Mononuclear cell (primary cell): Measurements from ENCODE around the gene HOXD9. TPM values are rescaled to one million over a fixed set of nuclear protein-coding genes. Genes with fewer than 3 reads are reported as not detected.

ENCODE experiments used
- H3K27me3 ChIP-seq: 2 replicates; pipeline ENCODE4 v1.6.0; 2011; ENCODE audit warnings: low read length, control low read depth; ENCODE audit not compliant: insufficient read depth
- H3K4me1 ChIP-seq: 2 replicates; pipeline ENCODE4 v1.5.1; 2011; ENCODE audit warnings: mild to moderate bottlenecking, low read length, control low read depth; ENCODE audit not compliant: insufficient read depth
- H3K4me3 ChIP-seq: 2 replicates; pipeline ENCODE4 v1.5.1; 2011; ENCODE audit warnings: mild to moderate bottlenecking, low read length, moderate library complexity
- H3K9me3 ChIP-seq: 2 replicates; pipeline ENCODE4 v1.5.1; 2011; ENCODE audit warnings: low read depth, mild to moderate bottlenecking, control low read depth, low read length
- total RNA-seq: library from RNA; depleted of rRNA; stranded (reverse); fragments of >200 nt; gene quantifications from one replicate; pipeline ENCODE4 v1.2.3, GENCODE V29; 2012

The HOXD9 gene
- total RNA-seq, 1 donor, result not detected

DNA sequence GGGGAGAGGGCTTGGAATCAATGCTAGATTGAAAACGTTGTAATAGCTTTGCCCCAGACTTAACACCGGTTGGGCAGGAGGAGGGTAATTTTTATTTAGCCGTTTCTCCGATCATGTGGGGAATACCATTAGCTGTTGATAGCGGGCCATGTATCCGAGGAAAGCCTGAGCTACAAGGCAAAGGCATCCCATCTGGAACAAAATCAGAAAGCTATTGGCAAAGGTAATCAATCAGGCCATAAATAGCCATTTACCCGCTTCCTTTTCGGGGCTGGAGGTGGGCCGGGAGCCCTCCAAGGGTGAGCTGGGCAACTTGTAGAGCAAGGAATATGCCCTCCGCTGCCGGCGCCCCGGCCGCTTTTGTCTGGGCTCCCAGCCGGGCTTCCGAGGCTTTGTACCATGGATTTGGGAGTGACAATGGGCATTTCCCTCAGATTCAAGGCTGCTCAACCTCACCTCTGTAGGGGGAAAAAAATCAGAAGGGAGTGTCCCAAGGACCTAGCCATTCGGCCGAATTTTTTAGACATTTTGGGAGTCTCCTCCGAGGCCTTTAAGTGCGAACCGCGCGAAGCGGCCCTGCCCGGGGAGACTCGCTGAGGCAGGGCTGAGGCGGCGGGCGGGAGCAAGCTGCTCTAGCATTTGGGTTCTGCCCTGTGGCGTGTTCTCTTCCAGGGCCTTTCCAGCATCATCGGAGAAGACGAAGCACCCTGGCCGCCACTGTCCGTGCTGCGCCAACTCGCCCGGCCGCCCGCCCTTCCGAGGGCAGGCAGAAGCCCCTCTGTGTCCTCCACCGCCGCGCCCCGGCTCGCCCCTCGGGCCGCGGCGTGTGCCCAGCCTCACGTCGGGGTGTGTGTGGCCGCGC is 1.1 kb upstream of the HOXD9 start:
- Histone ChIP-seq H3K27me3 (peaks cover 99% of the 10 kb centered on the region), H3K4me3 (no peak overlapping the region), H3K9me3 (no peaks in the 10 kb centered on the region), H3K4me1 (peaks cover 18% of the 10 kb centered on the region)

DNA sequence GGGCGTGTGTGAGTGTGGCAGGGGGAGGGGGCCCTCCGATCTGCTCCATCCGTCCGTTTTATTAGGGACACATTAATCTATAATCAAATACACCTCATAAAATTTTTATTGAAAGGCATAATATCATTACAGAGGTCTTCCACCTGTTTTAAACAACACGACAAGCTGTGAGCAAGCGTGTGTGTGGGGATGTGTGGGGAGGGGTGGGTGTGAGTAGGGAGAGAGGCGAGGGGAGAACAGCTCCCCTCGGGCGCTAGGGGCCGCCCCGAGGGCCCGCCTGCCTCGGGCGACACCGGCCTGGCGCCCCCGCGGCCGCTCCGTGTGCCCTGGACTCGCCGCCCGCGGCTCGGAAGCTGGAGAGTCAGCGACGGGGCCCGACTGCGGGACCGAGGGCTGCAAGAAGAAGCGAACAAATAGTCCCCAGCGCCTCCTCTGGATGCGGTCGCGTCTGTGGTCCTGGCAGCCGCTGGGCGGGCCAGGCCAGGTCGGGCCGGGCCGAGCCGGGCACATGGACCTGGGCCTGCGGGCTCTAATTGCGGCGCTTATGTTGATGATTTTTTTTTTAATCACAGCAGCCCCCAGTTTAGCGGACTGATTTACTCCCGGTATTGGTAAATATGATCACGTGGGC is 352 bp upstream of the HOXD9 start:
- peaks cover 99% of the 10 kb centered on the region for H3K27me3 ChIP-seq
- peaks cover 18% of the 10 kb centered on the region for H3K4me1 ChIP-seq
- H3K4me3 ChIP-seq, result no peak overlapping the region
- no peaks in the 10 kb centered on the region for H3K9me3 ChIP-seq

DNA sequence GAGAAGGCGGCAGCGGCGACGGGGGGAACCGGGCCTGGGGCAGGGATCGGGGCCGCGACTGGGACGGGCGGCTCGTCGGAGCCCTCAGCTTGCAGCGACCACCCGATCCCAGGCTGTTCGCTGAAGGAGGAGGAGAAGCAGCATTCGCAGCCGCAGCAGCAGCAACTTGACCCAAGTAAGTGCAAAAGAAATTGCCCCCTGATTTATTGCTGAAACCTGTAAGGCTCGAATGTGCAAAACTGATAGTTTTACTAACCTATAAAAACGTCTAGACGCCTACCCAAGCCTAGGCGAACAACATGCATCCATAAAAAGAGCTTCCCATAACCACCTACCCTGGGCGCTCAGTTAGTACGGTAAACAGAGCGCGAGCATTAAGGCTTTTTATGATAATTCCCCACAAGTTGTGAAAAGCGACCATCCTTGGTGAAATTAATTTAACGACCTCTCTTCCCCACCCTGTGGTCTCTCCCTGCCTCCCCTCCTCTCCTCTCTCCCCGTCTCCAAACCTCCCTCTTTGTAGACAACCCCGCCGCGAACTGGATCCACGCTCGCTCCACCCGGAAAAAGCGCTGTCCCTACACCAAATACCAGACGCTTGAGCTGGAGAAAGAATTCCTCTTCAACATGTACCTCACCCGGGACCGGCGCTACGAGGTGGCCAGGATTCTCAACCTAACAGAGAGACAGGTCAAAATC is 1.0 kb downstream of the HOXD9 start:
- Histone ChIP-seq H3K9me3 (no peaks in the 10 kb centered on the region), H3K27me3 (peaks cover 99% of the 10 kb centered on the region), H3K4me3 (no peak overlapping the region), H3K4me1 (peaks cover 18% of the 10 kb centered on the region)

DNA sequence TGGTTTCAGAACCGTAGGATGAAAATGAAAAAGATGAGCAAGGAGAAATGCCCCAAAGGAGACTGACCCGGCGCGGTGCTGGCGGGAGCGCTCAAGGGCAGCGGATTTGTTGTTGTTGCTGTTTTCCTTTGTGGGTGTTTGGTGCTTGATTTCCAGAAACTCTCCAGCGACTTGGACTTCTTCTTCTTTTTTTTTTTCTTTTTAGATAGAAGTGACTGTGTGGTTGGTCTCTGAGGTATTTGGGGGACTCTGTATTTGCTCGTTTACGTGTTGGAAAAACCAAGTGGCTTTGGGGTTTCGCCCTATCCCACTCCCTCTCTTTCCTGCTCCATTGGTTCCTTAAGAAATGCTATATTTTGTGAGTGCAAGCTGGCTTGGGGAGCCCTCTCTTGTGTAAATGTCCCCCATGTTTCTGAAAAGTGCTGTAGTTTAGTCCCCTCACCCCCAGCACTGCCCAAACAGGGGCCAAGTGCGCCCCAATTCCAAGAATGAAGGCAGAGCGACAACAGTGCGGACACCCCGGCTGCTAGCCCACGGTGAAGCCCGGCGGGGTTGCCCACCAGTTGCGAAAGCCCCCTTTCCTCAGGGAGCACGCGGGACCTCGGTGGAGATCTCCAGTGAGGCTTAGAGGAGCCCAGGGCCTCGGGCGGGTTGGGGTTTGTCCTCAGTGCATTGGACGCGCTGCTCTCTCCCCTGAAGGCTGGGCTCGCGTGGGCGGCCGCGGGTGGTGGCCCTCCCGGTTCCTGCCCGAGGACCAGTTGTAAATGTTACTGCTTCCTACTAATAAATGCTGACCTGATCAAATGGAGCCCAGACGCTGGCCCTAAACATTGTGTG is 1.8 kb downstream of the HOXD9 start:
- Histone ChIP-seq H3K9me3 (no peaks in the 10 kb centered on the region), H3K27me3 (peaks cover 100% of the 10 kb centered on the region), H3K4me1 (peaks cover 24% of the 10 kb centered on the region)

DNA sequence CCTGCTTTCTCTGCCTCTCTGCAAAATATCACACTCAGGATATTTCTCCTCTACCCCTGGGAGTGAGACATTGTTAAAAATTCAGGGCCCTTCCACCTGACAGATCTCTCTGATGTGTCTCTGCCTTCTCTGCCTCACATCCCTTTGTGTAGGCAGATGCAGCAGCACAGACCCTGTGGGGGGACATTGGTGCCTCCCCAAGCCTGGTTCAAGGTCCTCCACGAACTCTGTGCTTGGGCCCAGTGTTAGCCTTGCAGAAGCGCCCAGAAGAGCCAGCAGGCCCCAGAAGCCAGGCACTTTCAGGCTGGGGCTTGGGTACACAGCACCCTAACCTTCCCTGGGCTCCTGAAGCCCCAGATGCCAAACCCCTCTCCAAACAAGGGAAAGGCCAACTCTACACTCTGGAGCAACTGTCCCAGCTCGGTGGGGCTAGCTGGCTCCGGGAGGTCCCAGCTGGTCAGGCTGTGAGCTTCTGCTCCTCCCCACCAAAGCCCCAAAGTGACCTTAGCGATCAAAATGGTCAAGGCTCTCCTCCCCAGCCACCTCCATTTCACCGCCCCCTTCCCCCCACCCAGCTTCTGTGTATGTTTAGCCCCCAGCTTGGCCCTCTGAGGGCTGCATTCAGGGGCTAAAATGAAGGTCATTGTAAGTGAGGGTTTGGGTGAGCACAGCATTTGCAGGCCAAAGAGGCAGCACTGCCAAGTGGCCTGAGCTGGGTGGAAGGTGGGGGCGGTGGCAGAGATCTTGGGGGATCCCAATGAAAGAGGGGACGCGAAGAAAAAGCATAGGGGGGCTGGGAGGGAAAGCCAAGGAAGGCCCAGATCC is 2.6 kb downstream of the HOXD9 start:
- Histone ChIP-seq H3K4me3 (no peak overlapping the region), H3K4me1 (peaks cover 27% of the 10 kb centered on the region), H3K9me3 (no peaks in the 10 kb centered on the region), H3K27me3 (peaks cover 94% of the 10 kb centered on the region)

More for the DNA sequence above, 1.8 kb downstream of the HOXD9 start:
- H3K4me3 ChIP-seq, result no peak overlapping the region

DNA sequence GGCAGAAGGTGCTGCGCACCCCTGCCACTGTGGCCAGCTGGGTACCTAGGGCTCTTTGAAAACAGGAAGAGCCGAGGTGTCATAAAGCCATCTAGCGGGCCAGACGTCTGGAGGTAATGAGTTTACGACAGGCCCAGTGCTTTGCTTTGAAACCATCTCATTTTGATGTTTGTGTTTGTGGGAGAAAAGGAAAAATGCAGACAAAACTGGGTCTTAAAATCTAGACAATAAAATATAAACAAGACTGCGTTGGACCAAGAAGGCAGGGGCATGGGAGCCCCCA is 3.2 kb downstream of the HOXD9 start:
- Histone ChIP-seq H3K27me3 (peaks cover 92% of the 10 kb centered on the region), H3K9me3 (no peaks in the 10 kb centered on the region), H3K4me3 (no peak overlapping the region), H3K4me1 (peaks cover 32% of the 10 kb centered on the region)

DNA sequence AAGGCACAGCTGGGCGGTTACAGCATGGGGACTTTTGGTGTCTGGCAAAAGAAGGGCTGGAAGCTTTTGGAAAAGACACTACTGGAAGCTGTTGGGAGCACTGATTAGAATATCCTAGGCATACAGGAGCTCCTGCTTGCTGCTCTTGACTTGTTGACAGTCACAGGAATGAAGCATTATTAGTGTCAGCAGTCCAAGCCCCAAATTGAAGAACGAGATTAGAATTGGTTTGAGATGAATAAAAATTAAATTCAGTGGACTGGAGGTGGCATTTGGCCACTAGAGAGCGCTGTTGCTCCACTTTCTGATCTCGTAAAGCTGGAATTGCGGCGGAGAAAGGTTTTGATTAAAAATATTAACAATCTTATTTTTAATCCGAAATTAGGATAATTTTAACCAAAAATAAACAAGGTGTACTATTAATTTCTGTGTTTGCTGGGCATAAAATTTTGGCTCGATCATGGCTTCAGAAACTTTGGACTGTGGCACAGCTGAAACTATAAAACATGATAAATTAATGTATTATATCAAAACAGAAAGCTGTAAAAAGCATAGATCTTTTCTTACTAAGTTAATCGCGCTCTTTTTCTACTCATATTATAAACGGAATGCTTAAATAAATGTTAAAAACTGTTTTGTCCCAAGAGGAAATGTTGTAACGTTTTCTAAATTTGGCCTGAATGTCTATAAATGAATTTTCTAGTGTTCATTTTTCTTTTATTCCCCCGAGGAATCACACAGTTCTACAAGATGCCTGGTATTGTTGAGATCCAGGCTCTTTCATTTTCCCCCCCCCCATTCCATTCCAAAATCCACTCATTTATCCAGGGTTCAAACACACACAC is 4.6 kb downstream of the HOXD9 start:
- Histone ChIP-seq H3K9me3 (no peaks in the 10 kb centered on the region), H3K27me3 (peaks cover 92% of the 10 kb centered on the region), H3K4me3 (no peak overlapping the region), H3K4me1 (peaks cover 28% of the 10 kb centered on the region)

DNA sequence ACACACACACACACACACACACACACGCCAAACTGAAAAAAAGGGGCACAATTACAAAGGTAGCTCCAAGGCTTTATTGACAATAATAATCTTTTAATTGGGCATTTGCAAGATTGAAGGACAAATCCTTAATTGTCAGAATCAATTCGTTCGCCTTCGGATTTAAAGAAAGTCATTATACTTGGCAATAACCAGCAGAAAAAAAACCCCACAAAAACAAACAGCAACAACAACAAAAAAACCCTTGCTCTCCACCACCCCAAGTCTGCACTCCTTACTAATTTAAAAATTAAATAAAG is 5.2 kb downstream of the HOXD9 start:
- Histone ChIP-seq H3K4me3 (no peak overlapping the region), H3K4me1 (peaks cover 28% of the 10 kb centered on the region), H3K27me3 (peaks cover 92% of the 10 kb centered on the region), H3K9me3 (no peaks in the 10 kb centered on the region)

DNA sequence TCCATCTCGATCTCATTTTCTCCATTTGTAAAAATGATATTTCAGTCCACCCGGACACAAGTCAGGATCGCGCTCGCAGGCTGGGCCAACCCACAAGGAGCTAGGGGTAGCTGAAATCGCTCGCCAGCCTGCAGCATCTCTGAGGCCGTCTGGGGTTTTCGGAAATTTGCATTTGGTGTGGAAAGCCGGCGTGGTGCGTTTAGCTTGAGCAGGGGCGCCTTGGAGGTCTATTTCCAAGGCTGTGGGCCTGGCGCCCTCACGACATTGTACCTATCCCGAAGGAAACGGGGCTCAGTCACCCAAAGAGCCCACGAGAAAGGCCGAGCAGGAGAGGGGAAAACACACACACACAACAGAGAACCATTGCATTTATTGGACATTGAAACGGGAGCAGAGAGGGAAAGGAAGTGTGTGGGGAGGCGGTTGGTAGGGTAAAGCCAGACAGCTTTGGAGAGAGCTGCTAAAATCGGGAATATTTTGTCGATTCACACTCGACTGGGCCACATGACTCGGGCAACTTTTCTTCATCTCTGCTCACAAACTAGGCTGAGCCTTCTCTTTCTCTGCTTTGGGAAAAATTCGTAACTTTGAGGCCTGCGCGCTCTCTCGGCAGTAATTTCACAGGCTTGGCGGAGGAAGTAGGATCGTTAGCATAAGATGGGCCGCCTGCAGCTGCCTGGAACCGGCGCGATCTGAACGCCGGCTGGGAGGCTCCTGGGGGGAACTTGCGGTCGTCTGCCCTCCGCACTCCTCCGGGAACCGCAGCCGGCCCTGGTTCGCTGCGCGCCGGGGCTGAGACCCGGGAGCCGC is 5.9 kb downstream of the HOXD9 start:
- H3K27me3 ChIP-seq, result peaks cover 92% of the 10 kb centered on the region
- H3K4me3 ChIP-seq, result no peak overlapping the region
- H3K9me3 ChIP-seq, result no peaks in the 10 kb centered on the region
- peaks cover 23% of the 10 kb centered on the region for H3K4me1 ChIP-seq

DNA sequence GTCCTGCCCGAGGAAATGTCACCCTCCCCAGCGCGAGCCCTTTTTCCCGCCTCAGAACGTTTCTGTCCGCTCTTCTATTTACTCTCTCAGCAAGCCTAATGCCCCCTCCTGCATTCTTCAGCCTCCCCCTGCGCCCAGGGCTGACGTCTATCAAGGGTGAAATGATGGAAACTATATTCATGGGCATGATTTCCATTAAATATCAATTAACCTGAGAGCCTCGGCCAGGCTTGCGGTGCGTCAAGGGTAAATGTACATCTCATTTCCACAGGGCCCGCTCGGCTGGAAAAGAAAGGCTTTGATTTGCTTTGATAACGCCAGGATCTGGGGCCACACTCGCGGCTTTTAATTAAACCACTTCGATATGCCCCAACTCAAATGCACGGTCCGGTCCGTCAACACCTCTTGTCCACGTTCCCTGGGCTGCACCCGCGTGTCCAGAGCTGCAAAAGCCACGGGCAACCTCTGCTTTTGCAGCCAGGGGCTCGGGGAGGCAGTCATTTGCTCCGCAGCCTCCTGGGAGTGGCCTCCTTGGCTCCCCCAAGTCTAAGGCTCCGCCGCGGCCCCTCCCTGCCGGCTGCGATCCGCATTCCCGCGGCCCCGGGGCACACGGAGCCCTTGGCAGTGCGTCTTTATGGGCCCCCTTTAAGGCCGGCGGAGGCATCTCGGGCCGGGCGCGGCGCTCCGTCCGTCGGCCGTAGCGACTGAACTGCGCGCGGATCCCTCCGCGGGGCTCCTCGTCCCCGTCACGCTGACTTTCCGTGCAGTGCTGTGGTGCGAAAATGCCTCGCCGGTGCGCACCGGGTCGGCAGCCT is 6.7 kb downstream of the HOXD9 start, which contains the start of gene HOXD8:
TSS of gene HOXD8 (plus strand) at position 724 of the 815 bp plus-strand sequence. CDS start 662 bp downstream, outside the sequence.
- no peak within 1 kb of the TSS for H3K4me3 ChIP-seq
- H3K27me3 ChIP-seq, result peaks cover 92% of the 10 kb centered on the region
- peaks cover 23% of the 10 kb centered on the region for H3K4me1 ChIP-seq
- H3K9me3 ChIP-seq, result no peaks in the 10 kb centered on the region

DNA sequence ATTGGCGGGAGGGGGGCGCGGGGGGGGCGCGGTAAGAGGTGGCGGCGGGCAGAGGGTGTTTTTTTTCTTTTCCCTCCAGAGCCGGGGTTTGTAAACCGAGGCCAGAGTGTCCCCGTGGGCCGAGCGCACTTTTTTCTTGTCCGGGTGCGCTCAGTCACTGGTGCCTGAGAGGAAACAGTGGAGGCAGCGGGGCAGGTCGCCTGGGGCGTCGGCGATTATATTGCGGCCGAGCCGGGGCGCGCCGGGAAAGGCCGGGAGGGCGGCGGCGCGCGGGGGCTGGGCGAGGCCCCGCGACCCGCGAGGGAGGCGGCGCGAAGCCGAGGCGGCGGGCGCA is 7.3 kb downstream of the HOXD9 start:
- Histone ChIP-seq H3K4me1 (peaks cover 23% of the 10 kb centered on the region), H3K27me3 (peaks cover 92% of the 10 kb centered on the region), H3K4me3 (no peak overlapping the region), H3K9me3 (no peaks in the 10 kb centered on the region)

DNA sequence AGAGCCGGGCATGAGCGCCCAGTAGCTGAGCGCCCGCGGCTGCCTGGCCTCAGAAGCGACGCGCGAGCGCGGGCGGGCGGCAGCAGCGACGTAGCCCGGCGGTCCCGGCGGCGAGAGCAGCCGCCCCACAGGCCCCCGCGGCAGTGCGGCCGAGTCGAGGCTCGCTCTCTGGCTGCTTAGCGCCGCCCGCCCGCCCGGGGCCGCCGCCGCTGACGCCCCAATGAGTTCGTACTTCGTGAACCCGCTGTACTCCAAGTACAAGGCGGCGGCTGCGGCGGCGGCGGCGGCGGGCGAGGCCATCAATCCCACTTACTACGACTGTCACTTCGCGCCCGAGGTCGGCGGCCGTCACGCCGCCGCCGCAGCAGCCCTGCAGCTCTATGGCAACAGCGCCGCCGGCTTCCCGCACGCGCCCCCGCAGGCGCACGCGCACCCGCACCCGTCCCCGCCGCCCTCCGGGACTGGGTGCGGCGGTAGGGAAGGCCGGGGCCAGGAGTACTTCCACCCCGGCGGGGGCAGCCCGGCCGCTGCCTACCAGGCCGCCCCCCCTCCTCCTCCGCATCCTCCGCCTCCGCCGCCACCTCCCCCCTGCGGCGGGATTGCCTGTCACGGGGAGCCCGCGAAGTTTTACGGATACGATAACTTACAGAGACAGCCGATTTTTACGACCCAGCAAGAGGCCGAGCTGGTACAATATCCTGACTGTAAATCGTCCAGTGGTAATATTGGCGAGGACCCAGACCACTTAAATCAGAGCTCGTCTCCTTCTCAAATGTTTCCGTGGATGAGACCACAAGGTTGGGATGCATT is 7.8 kb downstream of the HOXD9 start:
- Histone ChIP-seq H3K4me3 (no peak overlapping the region), H3K9me3 (no peaks in the 10 kb centered on the region), H3K4me1 (peaks cover 23% of the 10 kb centered on the region), H3K27me3 (peaks cover 92% of the 10 kb centered on the region)
